Measurements from ENCODE around the gene GPATCH3.
"Not testable (repeated sequence)": the region's sequence is repeated elsewhere in the genome, so short reads cannot be mapped to it uniquely, and the experiment has no call there.

Gene GPATCH3

GRCh38 chr1:26912147-26912490 lies 11.9 kb upstream of the GPATCH3 start:
- DNase-seq (ENCODE audit: low read depth in 2 of 2) = no peak

DNA sequence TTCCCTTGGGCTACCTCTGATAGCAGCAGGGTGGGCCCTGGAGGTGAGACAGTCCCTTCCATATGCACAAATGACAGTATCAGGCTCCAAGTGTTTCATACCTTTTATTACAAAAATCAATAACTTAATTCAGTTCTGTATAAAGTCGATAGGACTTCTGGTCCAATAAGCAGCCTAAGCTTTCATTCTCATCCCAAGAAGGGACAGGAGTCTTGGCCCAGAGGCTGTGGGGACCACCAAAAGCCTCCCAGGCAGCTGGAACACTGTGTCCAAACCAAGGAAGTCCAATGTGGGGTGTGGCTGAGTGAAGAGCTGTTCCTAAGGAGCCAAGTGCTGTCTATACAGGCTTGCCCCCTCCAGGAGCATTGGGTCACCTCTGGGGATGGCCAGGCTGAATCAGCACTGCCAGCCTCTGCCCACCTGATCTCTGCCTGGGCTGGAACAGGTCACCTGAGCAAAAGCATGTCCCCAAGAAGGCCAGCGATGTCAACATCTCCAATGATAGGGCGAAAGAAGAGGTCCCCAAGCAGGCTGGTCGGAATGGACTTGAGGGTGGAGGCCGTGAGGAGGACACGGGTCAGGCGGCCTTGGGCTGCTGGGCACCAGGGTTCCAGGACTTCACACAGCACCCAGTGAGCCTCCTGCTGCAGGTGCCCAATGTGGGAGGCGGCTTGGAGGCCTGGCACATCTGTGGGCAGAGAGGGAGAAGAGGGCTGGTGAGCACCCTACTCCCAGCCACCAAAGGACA lies 11.3 kb upstream of the GPATCH3 start:
- DNase-seq (ENCODE audit: low read depth in 2 of 2) = no peak

DNA sequence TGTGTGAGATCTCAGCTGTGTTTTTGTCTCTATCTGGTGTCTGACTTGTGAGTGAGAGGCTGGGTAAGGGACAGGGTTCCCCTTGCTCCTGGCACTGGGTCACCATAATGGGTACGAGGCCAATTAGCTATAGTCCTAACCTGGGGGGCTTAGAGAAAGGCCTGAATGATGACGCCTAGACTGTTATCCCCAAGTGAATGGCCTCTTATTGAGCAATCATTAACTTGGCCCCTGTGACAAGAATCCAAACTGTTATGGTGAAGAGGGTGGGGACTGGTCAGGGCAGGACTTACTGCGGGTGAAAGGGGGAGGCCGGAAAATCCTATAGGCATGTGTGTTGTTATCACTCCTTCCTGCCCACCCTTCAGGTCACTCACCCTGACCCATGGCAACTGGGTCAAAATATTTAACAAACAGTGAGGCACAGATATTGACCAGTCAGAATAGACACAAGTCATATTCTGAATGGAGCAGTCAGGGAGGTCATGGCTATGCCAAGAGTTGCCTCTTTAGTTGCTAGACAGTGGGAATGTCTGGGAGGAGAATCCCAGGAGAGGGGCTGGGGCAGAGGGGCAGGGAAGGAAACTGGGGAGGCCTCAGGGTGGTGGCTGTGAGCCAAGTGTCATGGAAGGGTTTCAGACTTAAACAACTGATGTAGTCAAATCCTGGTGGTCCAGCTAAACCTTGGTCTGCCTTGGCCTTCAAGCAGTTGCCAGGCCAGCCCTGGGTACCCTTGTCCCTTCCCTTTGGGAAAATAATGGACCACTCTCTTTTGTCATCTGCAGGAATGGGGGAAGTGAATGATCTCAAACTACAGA lies 10.3 kb upstream of the GPATCH3 start:
- no peak for DNase-seq (ENCODE audit: low read depth in 2 of 2)

GRCh38 chr1:26909951-26910342 lies 9.7 kb upstream of the GPATCH3 start:
- DNase-seq (ENCODE audit: low read depth in 2 of 2) = no peak

DNA sequence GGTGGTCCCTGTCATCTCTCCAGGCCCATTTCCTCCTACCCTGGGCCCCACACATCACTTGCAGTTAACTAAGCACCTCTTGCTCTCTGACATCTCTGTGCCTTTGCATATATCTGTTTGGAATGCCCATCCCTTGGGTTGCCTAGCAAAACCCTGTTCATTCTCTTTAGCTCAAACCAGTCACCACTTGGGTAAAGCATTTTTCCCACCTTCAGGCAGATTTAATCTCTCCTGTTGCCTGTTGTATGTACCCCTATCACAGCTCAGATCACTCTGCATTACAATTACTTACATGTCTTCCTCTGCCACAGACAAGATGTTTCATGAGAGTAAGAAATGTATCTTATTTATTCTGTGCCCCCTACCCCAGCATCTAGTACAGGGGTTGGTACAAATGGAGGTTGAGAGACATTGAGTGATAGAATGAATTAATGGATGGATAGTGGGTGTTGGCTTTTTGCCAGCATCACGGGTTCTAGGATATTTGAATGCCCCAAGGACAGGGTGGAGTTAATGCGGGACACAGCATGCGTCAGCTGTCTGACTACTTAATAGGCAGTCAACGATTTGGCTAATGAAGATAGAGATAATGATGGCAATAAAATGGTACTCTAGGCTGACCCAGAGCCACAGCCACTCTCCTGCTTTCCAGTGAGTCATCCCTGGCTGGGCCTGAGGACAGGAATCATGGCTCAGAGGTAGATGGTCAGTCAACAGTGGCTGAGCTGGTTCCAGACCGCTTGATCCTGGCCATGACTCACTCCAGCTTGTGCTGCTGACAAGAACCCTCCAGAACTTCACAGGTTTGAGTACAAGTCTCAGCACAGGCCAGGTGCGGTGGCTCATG lies 7.0 kb upstream of the GPATCH3 start:
- DNase-seq (ENCODE audit: low read depth in 2 of 2) = no peak

- no peak for DNase-seq (ENCODE audit: low read depth in 2 of 2)
Measured at GRCh38 chr1:26900815-26901511, 696 bp upstream of the GPATCH3 start.

DNA sequence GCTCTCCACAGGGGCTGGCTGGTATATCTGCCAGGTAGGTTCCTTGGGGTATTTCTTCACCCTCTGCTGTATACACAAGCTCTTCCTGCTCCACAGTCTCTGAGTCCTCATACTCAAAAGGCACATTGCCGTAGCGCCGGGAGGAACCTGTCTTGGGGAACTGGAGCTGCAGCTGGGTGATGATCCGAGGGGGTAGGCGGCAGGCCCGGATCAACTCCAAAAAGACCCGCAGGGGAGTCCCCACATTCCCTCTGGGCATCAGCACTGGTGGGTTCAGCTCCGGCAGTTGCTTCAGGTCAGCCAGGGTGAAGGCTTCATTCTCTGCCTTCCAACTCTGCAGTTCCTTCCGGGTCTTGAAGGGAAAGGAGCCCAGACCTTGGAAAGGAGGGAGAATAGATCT lies 2.9 kb downstream of the GPATCH3 start:
- no peak for DNase-seq (ENCODE audit: low read depth in 2 of 2)

DNA sequence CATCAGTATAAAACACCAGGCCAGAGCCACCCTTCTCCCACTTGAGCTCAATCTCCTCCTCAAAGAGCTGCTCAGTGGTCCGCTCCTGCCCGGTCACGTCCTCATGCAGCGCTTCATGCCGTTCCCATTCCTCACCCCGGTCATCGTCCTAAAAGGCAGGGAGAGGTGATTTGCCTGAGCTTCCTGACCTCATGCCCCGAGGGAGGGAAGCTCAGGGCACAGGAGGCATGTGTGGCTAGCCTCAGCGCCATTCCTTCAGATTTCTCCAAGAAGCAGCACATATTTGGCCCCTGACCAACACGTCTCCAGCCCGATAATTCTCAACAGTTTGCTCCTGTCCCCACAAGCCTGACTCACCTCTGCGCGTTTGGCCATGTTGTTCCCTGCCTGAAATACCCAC lies 6.0 kb downstream of the GPATCH3 start:
- no peak for DNase-seq (ENCODE audit: low read depth in 2 of 2)

GRCh38 chr1:26890467-26890796 lies 9.8 kb downstream of the GPATCH3 start:
- no peak for DNase-seq (ENCODE audit: low read depth in 2 of 2)

DNA sequence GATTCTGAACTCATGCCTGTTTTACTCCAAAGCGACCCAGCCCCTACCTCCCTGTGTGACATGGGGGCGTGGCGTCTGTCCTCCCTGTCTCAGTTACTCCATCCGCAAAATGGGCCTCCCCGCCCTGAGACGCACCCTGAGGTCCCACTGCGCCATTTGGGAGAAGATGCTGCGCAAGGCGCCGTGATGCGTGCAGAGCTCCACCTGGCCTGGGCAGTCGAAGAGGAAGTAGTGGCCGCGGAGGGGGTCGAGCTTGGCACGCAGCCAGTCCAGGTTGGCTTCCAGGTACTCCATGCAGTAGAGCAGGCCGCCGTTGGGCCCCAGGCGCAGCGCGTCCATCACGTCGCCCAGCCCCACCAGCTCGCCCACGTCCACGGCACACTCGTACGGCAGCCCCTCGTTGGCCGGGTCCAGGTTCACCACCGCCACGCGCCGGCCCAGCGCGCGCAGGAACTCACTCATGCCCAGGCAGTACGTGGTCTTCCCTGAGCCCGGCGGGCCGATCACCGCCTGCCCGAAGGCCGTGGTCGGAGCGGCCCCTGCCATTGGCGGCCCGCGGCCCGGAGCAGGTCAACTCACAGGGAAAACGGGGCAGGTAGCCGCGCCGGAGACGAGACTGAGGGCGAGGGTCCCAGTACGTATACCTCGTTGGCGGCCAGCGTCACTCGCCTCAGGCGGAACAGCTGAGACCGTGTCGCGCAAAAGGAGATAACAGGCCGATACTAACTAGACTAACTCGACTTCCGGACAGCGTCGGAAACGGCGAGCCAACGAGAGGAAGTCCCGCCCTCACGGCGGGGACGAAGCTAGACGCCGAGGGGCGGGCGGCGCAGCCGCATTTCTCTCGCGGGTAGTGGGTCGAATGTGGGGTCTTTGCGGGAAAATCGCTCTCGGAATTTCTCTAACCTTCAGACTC lies 10.5 kb downstream of the GPATCH3 start, which contains the start of gene GPN2:
Gene GPN2, minus strand, starts transcription at position 733 of the 916 bp plus-strand sequence. Its CDS starts 187 bp downstream, at position 546.
- peak; percentile 69 to 71 for DNase-seq (ENCODE audit: low read depth in 2 of 2)

GRCh38 chr1:26888231-26888630 lies 12.0 kb downstream of the GPATCH3 start:
- no peak for DNase-seq (ENCODE audit: low read depth in 2 of 2)

- DNase-seq (ENCODE audit: low read depth in 2 of 2) = no peak
Measured at GRCh38 chr1:26887125-26887524, 13.1 kb downstream of the GPATCH3 start.

- DNase-seq (ENCODE audit: low read depth in 2 of 2) = no peak
Measured at GRCh38 chr1:26882696-26883463, 17.4 kb downstream of the GPATCH3 start.

- not testable (repeated sequence) for DNase-seq (ENCODE audit: low read depth in 2 of 2)
Measured at GRCh38 chr1:26881611-26882010, 18.7 kb downstream of the GPATCH3 start.

DNA sequence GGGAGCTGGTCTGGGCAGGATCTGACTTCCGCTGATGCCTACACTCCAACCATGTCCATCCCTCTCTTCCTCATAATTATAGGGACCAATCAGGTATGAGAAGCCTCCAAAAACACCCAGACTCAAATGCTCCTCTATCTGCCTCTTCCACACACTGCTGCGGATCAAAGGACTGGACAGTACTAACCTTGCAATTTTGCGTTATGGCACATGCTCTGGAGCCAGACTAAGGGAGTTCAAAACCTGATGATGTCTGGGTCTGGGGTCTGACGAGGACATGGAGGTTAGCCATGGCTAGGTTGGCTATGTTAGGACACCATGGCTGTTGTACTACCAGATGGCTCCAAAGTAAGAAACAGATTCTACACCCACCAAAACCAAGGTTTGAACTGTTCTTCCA lies 20.5 kb downstream of the GPATCH3 start:
- no peak for DNase-seq (ENCODE audit: low read depth in 2 of 2)

DNA sequence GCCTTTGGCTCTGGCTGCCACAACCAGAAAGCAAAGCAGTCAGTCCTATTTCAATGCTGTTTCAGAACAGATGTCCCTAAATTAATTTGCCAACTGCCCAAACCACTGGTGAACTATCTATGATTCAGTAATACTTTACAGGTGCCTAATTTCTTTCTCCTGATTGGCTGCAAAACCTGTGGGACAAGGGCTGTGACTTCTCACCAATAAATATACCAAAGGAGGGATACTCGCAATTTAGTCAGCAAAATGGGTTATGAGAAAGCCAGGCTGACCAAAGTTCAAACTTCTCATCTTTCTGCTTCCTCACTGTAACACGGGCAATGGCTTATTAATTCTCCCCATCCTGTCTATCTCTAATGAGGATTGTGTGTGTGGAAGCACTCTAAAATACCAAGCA lies 22.9 kb downstream of the GPATCH3 start:
- DNase-seq (ENCODE audit: low read depth in 2 of 2) = no peak

DNA sequence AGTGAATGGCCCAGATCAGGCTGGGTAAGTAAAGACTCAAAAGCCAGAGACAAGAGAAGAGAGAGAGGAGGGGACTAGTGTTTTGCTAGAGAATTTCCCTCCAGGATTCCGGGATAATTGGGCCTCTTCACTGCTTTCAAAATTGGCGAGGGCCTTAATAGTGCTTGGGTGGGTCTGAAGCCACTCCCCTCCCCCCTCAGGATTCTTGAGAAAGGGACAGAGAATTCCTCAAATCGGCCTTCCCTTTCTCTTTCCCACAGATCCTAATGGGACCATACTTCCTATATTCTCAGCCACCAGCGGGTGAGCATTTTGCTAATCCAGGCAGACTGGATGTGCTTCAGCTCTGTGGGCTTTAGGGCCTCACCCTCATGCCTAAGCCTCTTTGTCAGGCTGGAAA lies 25.4 kb downstream of the GPATCH3 start:
- no peak for DNase-seq (ENCODE audit: low read depth in 2 of 2)

GRCh38 chr1:26873097-26873496 lies 27.2 kb downstream of the GPATCH3 start:
- not testable (repeated sequence) for DNase-seq (ENCODE audit: low read depth in 2 of 2)

DNA sequence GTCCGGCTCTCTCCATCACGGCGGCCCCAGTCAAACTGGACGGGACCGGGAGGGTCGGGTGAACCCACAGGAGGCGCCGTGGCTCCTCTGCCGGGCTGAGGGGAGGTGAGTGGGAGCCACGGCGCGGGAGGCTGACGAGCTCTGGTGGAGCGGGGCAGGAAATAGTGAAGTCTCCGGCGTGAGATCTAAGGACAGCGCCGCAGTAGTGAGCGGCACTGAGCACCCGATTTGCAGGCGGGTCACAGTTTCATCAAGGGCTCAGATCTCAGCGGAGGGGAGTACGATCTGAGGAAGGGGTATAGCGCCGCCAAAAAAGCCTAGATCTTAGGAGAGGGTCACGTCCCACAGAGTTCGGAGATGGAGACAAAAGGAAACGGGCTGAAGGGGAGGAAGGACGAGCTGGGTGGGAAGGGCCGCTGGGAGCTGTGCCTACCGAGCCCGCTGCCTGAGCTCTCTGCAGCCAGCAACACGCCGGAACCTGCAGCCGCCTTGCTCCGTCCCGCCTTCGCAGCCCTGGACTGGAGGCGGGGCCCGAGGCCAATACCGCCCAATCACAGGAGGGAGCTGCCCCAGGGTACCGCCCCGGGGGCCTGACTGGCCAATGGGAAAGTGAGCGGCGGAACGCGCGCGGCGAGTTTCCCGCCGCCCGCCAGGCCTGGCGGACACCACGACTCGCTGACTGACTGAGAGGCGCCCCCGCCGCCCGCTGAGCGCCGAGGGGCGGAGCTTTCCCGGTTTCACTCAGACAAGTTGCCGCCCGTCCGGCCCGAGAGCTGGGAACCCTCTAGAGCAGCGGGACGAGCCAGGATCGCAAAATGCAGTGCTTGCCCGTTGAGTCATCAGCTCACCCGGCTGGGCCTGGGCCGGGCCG lies 35.4 kb downstream of the GPATCH3 start:
- DNase-seq (ENCODE audit: low read depth in 2 of 2) = peak; percentile 95 to 97

Measured in stimulated activated CD8-positive, alpha-beta memory T cell treated with anti-CD3 and anti-CD28 coated beads, Interleukin-15, amount 100 ng/mL, for 48 hours (primary cell).